Colonic mucosa (tissue), 4 donors: ENCODE results near the gene MLX. TPM values are rescaled to one million over a fixed set of nuclear protein-coding genes. Genes with fewer than 3 reads are reported as not detected.
"Not testable (repeated sequence)": the region's sequence is repeated elsewhere in the genome, so short reads cannot be mapped to it uniquely, and the experiment has no call there.

ENCODE experiments used
- DNase-seq: peaks from one replicate; pipeline ENCODE4 v3.0.0-alpha.2; 2020
- H3K27ac ChIP-seq: fragments of 200-600 bp; one replicate; pipeline ENCODE4 v1.8.0; 2021
- H3K27me3 ChIP-seq: fragments of 200-600 bp; one replicate; pipeline ENCODE4 v1.8.0; 2021
- H3K36me3 ChIP-seq: fragments of 200-600 bp; one replicate; pipeline ENCODE4 v1.8.0; 2021
- H3K4me1 ChIP-seq: fragments of 200-600 bp; one replicate; pipeline ENCODE4 v1.8.0; 2021; ENCODE audit warnings: mild to moderate bottlenecking
- H3K4me3 ChIP-seq: fragments of 200-600 bp; one replicate; pipeline ENCODE4 v1.8.0; 2021
- H3K9ac ChIP-seq, 2 donors: one replicate each; pipeline ENCODE4 v1.7.0; 2013; ENCODE audit warnings: control low read depth in 2 of 2, low read depth in 2 of 2, low read length in 2 of 2
- H3K9me3 ChIP-seq: fragments of 200-600 bp; one replicate; pipeline ENCODE4 v1.8.0; 2021
- CTCF ChIP-seq: fragments of 200-600 bp; IDR thresholded peaks from one replicate; pipeline ENCODE4 v1.8.0; 2022; ENCODE audit warnings: antibody characterized with exemption, mild to moderate bottlenecking
- intact Hi-C: fragments of 100-400 bp; cut with DNase I; formaldehyde crosslinking; loops from one replicate; pipeline ENCODE4 v1.14.1; 2022
- total RNA-seq, 2 donors: library from RNA; stranded (reverse); fragmentation: NEBNext Ultra II Directional in 1 of 2; extraction: Animal tissue kit (Norgen Biotek cat#: 25700) in 1 of 2; gene quantifications; one replicate each; pipeline ENCODE4 v1.2.1, GENCODE V29; 2021
- donor health status: healthy.
- donor health status: DM: no; HTN: no; CAD: no.
- donor health status: DM: no; HTN: no; CAD: no.

The MLX gene
- total RNA-seq, 2 donors from 2014 or later: 79.6 to 83.0 TPM

GRCh38 chr17:42603318-42603717 is 36.4 kb downstream of the MLX start:
- no peak overlapping the region for H3K27ac ChIP-seq
- H3K27me3 ChIP-seq: no peaks in the 10 kb centered on the region
- H3K4me1 ChIP-seq: peaks cover 9% of the 10 kb centered on the region
- TF ChIP-seq CTCF: no peak
- no peaks in the 10 kb centered on the region for H3K36me3 ChIP-seq
- no peak for DNase-seq
- H3K9ac ChIP-seq: no peak overlapping the region
- intact Hi-C loops: no loop called here
- no peak overlapping the region for H3K4me3 ChIP-seq
- H3K9me3 ChIP-seq: no peaks in the 10 kb centered on the region

- Histone ChIP-seq H3K4me1 (peaks cover 9% of the 10 kb centered on the region), H3K9me3 (no peaks in the 10 kb centered on the region)
- intact Hi-C loops: loop anchor here (5.0 kb wide), 1 partner anchor 65 kb away; no protein-coding TSS in a partner anchor
Measured at GRCh38 chr17:42607769-42608168, 40.9 kb downstream of the MLX start.

GRCh38 chr17:42608305-42609181 is 41.6 kb downstream of the MLX start:
- Histone ChIP-seq H3K4me1 (peaks cover 9% of the 10 kb centered on the region), H3K36me3 (peaks cover under 1% of the 10 kb centered on the region), H3K27me3 (no peaks in the 10 kb centered on the region), H3K4me3 (peak overlapping the region; percentile 82), H3K27ac (peak overlapping the region; percentile 95), H3K9ac (peak overlapping the region; percentile 93 to 98), H3K9me3 (no peaks in the 10 kb centered on the region)
- no peak for TF ChIP-seq CTCF
- no peak for DNase-seq
- intact Hi-C loops: loop anchor here (5.0 kb wide), 1 partner anchor 64 kb away; no protein-coding TSS in a partner anchor

More at GRCh38 chr17:42607769-42608168, 40.9 kb downstream of the MLX start:
- Histone ChIP-seq H3K36me3 (no peaks in the 10 kb centered on the region), H3K9ac (peak overlapping the region; percentile 93 to 98), H3K27ac (no peak overlapping the region), H3K4me3 (peak overlapping the region; percentile 82), H3K27me3 (no peaks in the 10 kb centered on the region)
- no peak for DNase-seq
- no peak for TF ChIP-seq CTCF

GRCh38 chr17:42609182-42609813 is 42.4 kb downstream of the MLX start, which contains the start of the genes RETREG3 and TUBG1:
Gene RETREG3 (minus strand): TSS chr17:42609374. CDS start chr17:42609324, 50 bp downstream.
Gene TUBG1 (plus strand): TSS chr17:42609683. CDS start chr17:42609738, 55 bp downstream.
- DNase-seq: peak; percentile 99
- peaks cover 9% of the 10 kb centered on the region for H3K4me1 ChIP-seq
- peak within 1 kb of the TSS; percentile 82 for H3K4me3 ChIP-seq

GRCh38 chr17:42609814-42610801 is 43.2 kb downstream of the MLX start:
- not testable (repeated sequence) for H3K27me3 ChIP-seq, H3K4me1 ChIP-seq, H3K36me3 ChIP-seq, H3K9me3 ChIP-seq
- peak overlapping the region; percentile 95 for H3K27ac ChIP-seq
- intact Hi-C loops: loop anchor here (5.0 kb wide), 1 partner anchor 62 kb away; no protein-coding TSS in a partner anchor
- peak; percentile 30 for DNase-seq
- peak overlapping the region; percentile 82 for H3K4me3 ChIP-seq
- H3K9ac ChIP-seq: peak overlapping the region; percentile 83 to 96

More at GRCh38 chr17:42609182-42609813, 42.4 kb downstream of the MLX start, which contains the start of the genes RETREG3 and TUBG1:
- Histone ChIP-seq H3K36me3 (peaks cover 5% of the 10 kb centered on the region), H3K27me3 (no peaks in the 10 kb centered on the region), H3K9me3 (no peaks in the 10 kb centered on the region), H3K9ac (peak within 1 kb of the TSS; percentile 93 to 98), H3K27ac (peak within 1 kb of the TSS; percentile 95)
- intact Hi-C loops: loop anchor here (5.0 kb wide), 1 partner anchor 63 kb away; no protein-coding TSS in a partner anchor
- no peak for TF ChIP-seq CTCF
